Trophoblast cell (in vitro differentiated cells and primary cell): ENCODE data around the gene NDRG3.
"Not testable (repeated sequence)": the region's sequence is repeated elsewhere in the genome, so short reads cannot be mapped to it uniquely, and the experiment has no call there.

Source experiments
- DNase-seq, 2 donors: peaks; one replicate each; pipeline ENCODE4 v3.0.0-alpha.2; 2016
- H2AFZ ChIP-seq: 2 replicates; pipeline ENCODE4 v1.6.1; 2013; ENCODE audit warnings: low read length, moderate library complexity, mild to moderate bottlenecking; ENCODE audit not compliant: insufficient read depth, poor library complexity
- H2AK5ac ChIP-seq: 2 replicates; pipeline ENCODE4 v1.6.1; 2013; ENCODE audit warnings: mild to moderate bottlenecking, low read length
- H2BK120ac ChIP-seq: 2 replicates; pipeline ENCODE4 v1.6.1; 2013; ENCODE audit warnings: low read length, mild to moderate bottlenecking, moderate library complexity; ENCODE audit not compliant: insufficient read depth, poor library complexity
- H2BK12ac ChIP-seq: 2 replicates; pipeline ENCODE4 v1.6.1; 2013; ENCODE audit warnings: mild to moderate bottlenecking, low read length, moderate library complexity
- H2BK5ac ChIP-seq: 2 replicates; pipeline ENCODE4 v1.6.1; 2013; ENCODE audit warnings: low read length, low read depth, moderate library complexity, mild to moderate bottlenecking; ENCODE audit not compliant: poor library complexity
- H3K14ac ChIP-seq: 2 replicates; pipeline ENCODE4 v1.6.1; 2013; ENCODE audit warnings: mild to moderate bottlenecking, low read length
- H3K18ac ChIP-seq: 2 replicates; pipeline ENCODE4 v1.6.1; 2013; ENCODE audit warnings: mild to moderate bottlenecking, low read length
- H3K23ac ChIP-seq: 2 replicates; pipeline ENCODE4 v1.6.1; 2013; ENCODE audit warnings: low read length
- H3K27ac ChIP-seq: 2 replicates; pipeline ENCODE4 v1.5.1; 2013; ENCODE audit warnings: low read depth, mild to moderate bottlenecking, inconsistent platforms, low read length, moderate library complexity
- H3K27me3 ChIP-seq: 2 replicates; pipeline ENCODE4 v1.6.1; 2013; ENCODE audit warnings: inconsistent platforms, mild to moderate bottlenecking, low read length, moderate library complexity; ENCODE audit not compliant: insufficient read depth
- H3K36me3 ChIP-seq, 2 experiments: 1 replicate in 1 of 2; 2 replicates in 1 of 2; pipeline ENCODE4 v1.6.1; 2013; ENCODE audit warnings: low read length in 2 of 2, mild to moderate bottlenecking in 2 of 2, moderate library complexity in 1 of 2; ENCODE audit not compliant: insufficient read depth in 2 of 2, control insufficient read depth in 1 of 2
- H3K4ac ChIP-seq: 2 replicates; pipeline ENCODE4 v1.6.1; 2013; ENCODE audit warnings: low read depth, mild to moderate bottlenecking, low read length, moderate library complexity
- H3K4me1 ChIP-seq, 2 experiments: 1 replicate in 1 of 2; 2 replicates in 1 of 2; pipeline ENCODE4 v1.6.1; 2013; ENCODE audit warnings: low read length in 2 of 2, mild to moderate bottlenecking in 2 of 2, moderate library complexity in 1 of 2; ENCODE audit not compliant: insufficient read depth in 2 of 2, control insufficient read depth in 1 of 2
- H3K4me2 ChIP-seq: 2 replicates; pipeline ENCODE4 v1.6.1; 2013; ENCODE audit warnings: inconsistent platforms, mild to moderate bottlenecking, low read length, moderate library complexity
- H3K4me3 ChIP-seq: 2 replicates; pipeline ENCODE4 v1.5.1; 2013; ENCODE audit warnings: mild to moderate bottlenecking, low read depth, low read length, inconsistent platforms
- H3K79me1 ChIP-seq: one replicate; pipeline ENCODE4 v1.6.1; 2013; ENCODE audit warnings: low read length
- H3K79me2 ChIP-seq: 2 replicates; pipeline ENCODE4 v1.6.1; 2013; ENCODE audit warnings: low read length, mild to moderate bottlenecking; ENCODE audit not compliant: control insufficient read depth, insufficient read depth, poor library complexity
- H3K9ac ChIP-seq: 2 replicates; pipeline ENCODE4 v1.6.1; 2013; ENCODE audit warnings: mild to moderate bottlenecking, low read length
- H3K9me3 ChIP-seq: 2 replicates; pipeline ENCODE4 v1.6.1; 2013; ENCODE audit warnings: low read depth, mild to moderate bottlenecking, control low read depth, inconsistent platforms, low read length; ENCODE audit not compliant: insufficient read depth
- H4K12ac ChIP-seq: 2 replicates; pipeline ENCODE4 v1.6.1; 2013; ENCODE audit warnings: low read depth, mild to moderate bottlenecking, low read length, moderate library complexity
- H4K8ac ChIP-seq: 2 replicates; pipeline ENCODE4 v1.6.1; 2013; ENCODE audit warnings: low read depth, mild to moderate bottlenecking, low read length, moderate library complexity
- H4K91ac ChIP-seq: one replicate; pipeline ENCODE4 v1.6.1; 2013; ENCODE audit warnings: low read depth, mild to moderate bottlenecking, low read length, moderate library complexity
- WGBS: extraction: QIAGEN DNeasy Blood & Tissue Kit; methylation state at CpG from one replicate; pipeline ENCODE4 v1.1.7; 2013; ENCODE audit warnings: missing lambda C conversion rate; ENCODE audit not compliant: insufficient read length, insufficient coverage; ENCODE audit errors: extremely low coverage; 5-methylcytosine and 5-hydroxymethylcytosine counted together

NDRG3 gene

GRCh38 chr20:36709126-36709525, 36.8 kb downstream of the NDRG3 start:
- no peaks in the 10 kb centered on the region for H3K79me2 ChIP-seq
- DNase-seq = no peak
- H4K91ac ChIP-seq = no peak overlapping the region
- H3K4me1 ChIP-seq = no peaks in the 10 kb centered on the region
- H4K12ac ChIP-seq = no peak overlapping the region
- no peak overlapping the region for H4K8ac ChIP-seq
- H2BK120ac ChIP-seq = no peak overlapping the region
- no peak overlapping the region for H3K4ac ChIP-seq
- H3K14ac ChIP-seq = no peak overlapping the region
- H2BK5ac ChIP-seq = no peak overlapping the region
- H3K27me3 ChIP-seq = no peaks in the 10 kb centered on the region
- no peak overlapping the region for H2AK5ac ChIP-seq
- H3K9me3 ChIP-seq = no peaks in the 10 kb centered on the region
- no peak overlapping the region for H2BK12ac ChIP-seq
- no peak overlapping the region for H3K18ac ChIP-seq
- H3K9ac ChIP-seq = no peak overlapping the region
- H2AFZ ChIP-seq = no peak overlapping the region
- H3K36me3 ChIP-seq = no peaks in the 10 kb centered on the region
- no peak overlapping the region for H3K27ac ChIP-seq
- H3K4me2 ChIP-seq = no peak overlapping the region
- H3K4me3 ChIP-seq = no peak overlapping the region
- no CpG with 5 or more reads among the region's 5 CpGs for WGBS
- H3K23ac ChIP-seq = no peak overlapping the region
- no peaks in the 10 kb centered on the region for H3K79me1 ChIP-seq

GRCh38 chr20:36703530-36703929, 42.4 kb downstream of the NDRG3 start:
- no peaks in the 10 kb centered on the region for H3K9me3 ChIP-seq
- no peak overlapping the region for H2AFZ ChIP-seq
- no peaks in the 10 kb centered on the region for H3K79me2 ChIP-seq
- H2BK12ac ChIP-seq = no peak overlapping the region
- H4K8ac ChIP-seq = no peak overlapping the region
- no peak overlapping the region for H3K18ac ChIP-seq
- no peak overlapping the region for H4K91ac ChIP-seq
- no peak overlapping the region for H2BK120ac ChIP-seq
- H3K4me2 ChIP-seq = no peak overlapping the region
- DNase-seq = no peak
- no peak overlapping the region for H3K27ac ChIP-seq
- WGBS = no CpG with 5 or more reads among the region's 4 CpGs
- H2BK5ac ChIP-seq = no peak overlapping the region
- no peak overlapping the region for H2AK5ac ChIP-seq
- no peak overlapping the region for H3K9ac ChIP-seq
- H3K36me3 ChIP-seq = no peaks in the 10 kb centered on the region
- no peak overlapping the region for H3K14ac ChIP-seq
- no peak overlapping the region for H3K4ac ChIP-seq
- H3K79me1 ChIP-seq = no peaks in the 10 kb centered on the region
- no peak overlapping the region for H3K4me3 ChIP-seq
- H3K23ac ChIP-seq = no peak overlapping the region
- no peaks in the 10 kb centered on the region for H3K27me3 ChIP-seq
- no peak overlapping the region for H4K12ac ChIP-seq
- peaks cover 5% of the 10 kb centered on the region in 2 experiments for H3K4me1 ChIP-seq

- no peak overlapping the region for H4K91ac ChIP-seq
These were observed 45.5 kb downstream of the NDRG3 start for GRCh38 chr20:36700438-36700837.

GRCh38 chr20:36695467-36695866, 50.4 kb downstream of the NDRG3 start:
- not testable (repeated sequence) for H3K27ac ChIP-seq, H2AFZ ChIP-seq, H4K8ac ChIP-seq, H2AK5ac ChIP-seq, H3K9me3 ChIP-seq, H2BK120ac ChIP-seq, H3K4me2 ChIP-seq, H2BK12ac ChIP-seq, H4K91ac ChIP-seq, H3K36me3 ChIP-seq, H3K79me2 ChIP-seq, H2BK5ac ChIP-seq, H3K23ac ChIP-seq, H3K4me3 ChIP-seq, H4K12ac ChIP-seq, H3K27me3 ChIP-seq, H3K4ac ChIP-seq, H3K14ac ChIP-seq, DNase-seq, H3K18ac ChIP-seq, H3K79me1 ChIP-seq, H3K4me1 ChIP-seq, H3K9ac ChIP-seq
- WGBS = no CpG with 5 or more reads among the region's 8 CpGs

More at GRCh38 chr20:36700438-36700837, 45.5 kb downstream of the NDRG3 start:
- Histone ChIP-seq H3K4ac (no peak overlapping the region), H2BK12ac (no peak overlapping the region), H4K12ac (no peak overlapping the region), H2BK5ac (no peak overlapping the region), H3K23ac (no peak overlapping the region), H3K27me3 (no peaks in the 10 kb centered on the region), H3K9me3 (peaks cover 2% of the 10 kb centered on the region), H3K4me3 (no peak overlapping the region), H3K14ac (no peak overlapping the region), H4K8ac (no peak overlapping the region), H2AFZ (no peak overlapping the region), H2BK120ac (no peak overlapping the region), H3K79me1 (no peaks in the 10 kb centered on the region), H3K79me2 (no peaks in the 10 kb centered on the region), H3K4me2 (no peak overlapping the region), H3K4me1 (peaks cover 5% of the 10 kb centered on the region in 2 experiments), H3K9ac (no peak overlapping the region), H3K36me3 (no peaks in the 10 kb centered on the region), H3K18ac (no peak overlapping the region), H3K27ac (no peak overlapping the region), H2AK5ac (no peak overlapping the region)
- DNase-seq = no peak
- WGBS = no CpG with 5 or more reads among the region's 3 CpGs
